Fibroblast of skin of back (primary cell): Measurements from ENCODE around the gene TMEM266.
A peak's percentile ranks its signal among the peaks of the same experiment; 100 is the strongest.

Experiments used
- DNase-seq: peaks from one replicate; pipeline ENCODE4 v3.0.0-alpha.2; 2013

The TMEM266 gene

DNA sequence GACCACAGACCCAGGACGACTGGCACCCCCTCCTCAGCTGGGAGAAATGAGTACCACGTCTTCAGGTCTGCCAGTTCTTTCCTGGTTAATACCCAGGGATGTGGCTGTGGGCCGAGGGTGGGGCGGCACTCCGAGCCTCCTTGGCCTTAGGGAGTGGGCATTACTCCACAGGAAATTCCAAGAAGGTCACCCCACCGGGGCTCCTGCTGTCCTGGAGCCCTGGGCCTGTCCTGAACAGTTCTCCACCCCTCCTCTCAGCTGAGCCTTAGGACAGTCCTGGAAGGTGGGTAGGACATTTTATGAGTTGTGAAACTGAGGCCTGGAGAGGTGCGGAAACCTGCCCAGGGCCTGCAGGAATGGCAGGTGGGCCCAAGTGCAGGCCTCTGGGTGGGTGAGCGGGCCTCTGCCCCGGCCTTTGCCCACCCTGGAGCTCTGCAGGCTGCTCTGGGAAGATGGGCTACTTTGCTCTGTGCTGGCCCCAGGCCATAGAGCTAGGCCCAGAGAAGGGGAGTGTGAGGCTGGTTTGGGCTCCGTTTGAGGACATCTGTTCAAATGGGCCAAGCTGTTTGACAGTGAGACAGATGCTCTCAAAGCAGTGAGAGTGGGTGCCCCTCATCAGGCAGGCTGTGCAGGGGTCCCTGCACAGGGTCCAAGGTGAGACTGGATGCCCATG, 103.1 kb downstream of the TMEM266 start:
- no peak for DNase-seq

DNA sequence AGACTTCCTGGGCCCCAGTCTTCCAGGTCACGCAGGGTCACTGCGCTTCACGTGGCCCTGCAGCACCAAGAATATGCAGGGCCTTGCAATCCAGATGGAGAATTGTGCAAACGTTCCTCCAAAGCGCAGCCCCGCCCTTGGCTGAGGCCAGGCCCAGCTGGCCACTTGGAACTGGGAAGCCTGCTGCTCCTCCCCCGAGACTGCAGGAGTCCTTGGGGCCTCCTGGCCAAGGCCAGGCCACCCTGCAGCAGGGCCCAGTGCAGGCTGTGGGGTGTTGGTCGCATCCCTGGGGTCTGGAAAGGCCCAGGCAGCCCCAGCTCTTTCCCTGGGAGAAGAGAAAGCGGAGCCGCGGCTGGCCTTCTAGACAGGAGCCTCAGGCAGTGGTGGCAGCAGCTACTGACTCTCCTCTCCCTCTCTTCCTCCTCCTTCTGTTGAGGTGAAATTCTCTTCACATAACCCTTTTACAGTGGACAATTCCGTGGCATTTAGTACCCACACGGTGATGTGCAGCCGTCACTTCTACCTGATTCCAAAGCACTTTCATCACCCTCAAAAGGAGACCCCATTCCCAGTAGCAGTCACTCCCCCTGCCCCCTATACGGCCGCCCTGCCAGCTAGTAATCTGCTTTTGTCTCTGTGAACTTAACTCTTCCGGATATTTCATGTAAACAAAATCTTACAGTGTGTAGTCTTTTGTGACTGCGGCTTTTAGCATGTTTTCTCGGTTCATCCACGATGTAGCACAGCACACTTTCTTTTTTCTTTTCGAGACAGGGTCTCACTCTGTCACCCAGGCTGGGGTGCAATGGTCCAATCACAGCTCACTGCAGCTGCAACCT, 103.9 kb downstream of the TMEM266 start:
- DNase-seq: no peak

DNA sequence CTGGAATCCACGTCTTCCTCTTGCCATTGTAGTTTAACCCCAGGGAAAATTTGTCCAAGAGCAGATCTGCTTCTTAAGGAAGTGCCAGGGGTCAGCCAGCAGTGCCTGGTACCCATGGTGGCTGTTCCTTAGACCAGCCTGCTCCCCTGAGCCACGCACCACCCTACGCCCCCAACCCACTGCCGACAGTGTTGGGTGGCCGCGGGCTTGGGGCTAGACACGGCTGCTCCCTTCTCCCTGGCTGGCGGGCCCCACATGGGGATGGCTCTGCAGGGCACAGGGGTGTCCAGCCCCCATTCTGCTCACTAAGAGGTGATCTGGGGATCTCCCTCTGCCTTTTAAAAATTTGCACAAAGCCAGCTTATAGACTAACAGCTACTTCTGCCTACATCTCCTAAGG, 104.8 kb downstream of the TMEM266 start:
- DNase-seq: no peak

DNA sequence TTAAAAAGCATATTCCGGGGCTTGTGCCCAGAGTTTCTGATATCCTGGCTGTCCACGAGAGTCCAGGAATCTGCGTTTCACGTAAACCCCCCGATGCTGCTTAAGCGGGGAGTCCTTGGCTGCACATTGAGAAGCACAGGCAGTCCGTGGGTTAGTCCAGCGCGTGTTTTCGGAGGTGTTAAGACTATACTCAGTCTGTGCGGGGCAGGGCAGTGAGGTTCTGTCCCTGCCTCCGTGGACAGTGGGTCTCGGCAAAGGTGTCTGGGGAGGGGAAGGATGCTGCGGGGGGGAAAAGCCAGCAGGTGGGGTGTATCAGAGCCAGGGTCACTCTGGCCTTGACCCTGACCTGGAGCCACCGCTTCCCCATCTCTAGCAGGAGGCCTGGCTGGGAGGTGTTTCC, 106.2 kb downstream of the TMEM266 start:
- DNase-seq: no peak

DNA sequence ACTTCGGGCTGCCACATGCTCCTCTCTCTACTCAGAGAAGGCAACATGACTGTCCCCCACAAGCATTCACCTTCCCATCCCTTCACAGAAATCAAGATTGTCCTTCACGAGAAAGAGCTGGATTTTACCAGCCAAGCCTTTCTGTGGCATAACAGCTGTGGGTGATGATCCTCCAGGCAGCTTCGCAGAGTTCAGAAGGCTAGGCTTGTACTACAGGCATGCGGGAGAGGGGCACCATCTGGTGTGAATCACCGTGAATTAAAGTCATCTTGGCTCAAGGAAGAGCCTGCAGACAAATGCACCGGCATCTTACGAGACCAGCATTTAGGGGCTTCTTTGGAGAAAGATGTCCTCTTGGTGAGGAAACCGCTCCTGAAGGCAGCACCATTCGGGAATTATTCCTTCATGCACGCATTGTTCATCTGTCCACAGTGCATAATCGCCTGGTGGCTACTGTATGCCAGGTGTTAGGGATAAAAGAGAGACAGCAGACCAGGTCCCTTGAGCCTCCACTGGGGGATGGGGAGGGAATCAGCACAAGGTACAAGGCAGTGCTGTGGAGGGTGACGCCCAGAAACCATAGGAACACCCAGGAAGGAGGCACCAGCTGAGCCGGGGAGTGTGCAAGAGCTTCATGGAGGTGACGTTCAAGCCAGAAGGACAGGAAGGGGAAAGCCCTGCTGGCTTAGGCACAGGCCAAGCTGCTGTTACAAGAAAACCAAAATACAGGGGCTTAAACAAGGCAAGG, 108.6 kb downstream of the TMEM266 start:
- no peak for DNase-seq

DNA sequence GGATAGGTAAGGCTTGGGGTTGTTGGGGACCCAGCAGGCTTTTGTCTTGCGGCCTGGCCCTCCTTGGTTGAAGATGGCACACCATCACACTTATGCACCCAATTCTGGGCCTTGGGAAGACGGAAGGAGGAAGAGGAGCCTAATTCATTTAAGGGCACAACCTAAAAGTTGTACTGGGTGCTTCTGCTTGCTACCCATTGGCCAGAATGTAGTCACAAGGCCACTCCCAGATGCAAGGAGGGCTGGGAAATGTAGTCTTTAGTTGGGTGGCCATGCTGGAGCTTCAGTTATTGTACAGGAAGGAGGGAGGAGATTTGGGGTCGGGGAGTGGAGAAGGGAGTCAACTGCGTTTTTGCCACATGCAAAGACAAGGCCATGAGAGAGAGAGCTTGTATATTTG, 109.2 kb downstream of the TMEM266 start:
- DNase-seq: peak; percentile 35

DNA sequence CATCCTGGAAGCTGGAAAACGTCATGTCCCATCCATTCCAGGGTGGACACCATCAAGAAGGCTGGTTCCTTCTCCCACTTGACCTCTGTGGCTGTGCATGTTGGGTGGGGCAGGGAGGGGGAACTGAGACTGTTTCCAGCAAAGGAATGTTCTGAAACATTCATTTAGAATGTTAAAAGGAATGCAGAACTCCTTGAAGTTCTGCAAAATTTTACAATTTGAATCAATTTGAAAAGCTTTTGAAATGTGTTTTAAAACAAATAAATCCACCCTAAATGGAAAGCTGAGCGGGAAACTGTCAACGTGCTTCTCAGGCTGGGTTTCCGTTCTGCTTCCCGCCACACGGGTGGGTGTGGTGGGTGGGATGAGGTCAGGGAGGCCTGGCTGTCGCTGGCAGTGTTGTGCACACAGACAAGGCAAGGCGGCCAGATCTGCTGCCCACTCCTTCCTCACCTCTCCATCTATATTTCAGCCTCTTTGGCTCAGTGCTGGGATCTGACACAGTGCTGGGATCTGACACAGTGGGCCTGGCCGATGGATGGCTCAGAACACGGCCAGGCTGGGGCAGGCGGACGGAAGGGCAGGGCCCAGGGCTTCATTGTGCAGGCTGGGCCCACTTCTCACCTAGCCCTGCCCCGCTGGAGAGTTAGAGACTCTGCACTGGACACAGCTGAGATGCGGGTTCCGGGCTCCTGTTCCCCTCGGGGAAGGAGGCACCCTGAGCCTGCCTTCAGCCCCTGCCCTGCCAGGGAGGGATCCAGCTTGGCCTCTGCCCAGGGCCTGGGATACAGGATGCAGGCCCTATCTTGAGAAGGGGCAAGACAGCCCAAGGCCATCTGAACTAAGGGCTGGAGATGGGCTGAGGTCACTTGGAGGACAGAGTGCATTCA, 110.4 kb downstream of the TMEM266 start:
- peak; percentile 39 for DNase-seq

DNA sequence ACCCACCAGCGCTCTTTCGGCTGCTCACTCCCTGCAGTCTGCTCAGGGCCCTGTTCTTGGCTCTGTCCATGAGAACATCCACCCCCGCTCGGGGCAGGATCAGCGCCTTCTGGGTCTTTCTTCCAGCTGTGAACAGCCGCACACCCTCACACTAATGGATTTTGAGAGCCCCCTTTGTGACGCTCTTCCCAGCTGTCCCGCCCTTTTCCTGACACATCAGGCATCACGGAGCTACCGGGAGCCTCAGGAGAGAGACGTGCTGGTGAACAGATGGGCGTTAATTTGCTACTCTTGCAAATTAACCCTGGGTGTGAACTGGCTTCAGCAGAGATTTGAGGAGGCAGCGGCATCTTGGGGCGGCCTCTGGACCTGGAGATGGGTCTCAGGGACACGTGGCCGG, 113.0 kb downstream of the TMEM266 start:
- DNase-seq: no peak

DNA sequence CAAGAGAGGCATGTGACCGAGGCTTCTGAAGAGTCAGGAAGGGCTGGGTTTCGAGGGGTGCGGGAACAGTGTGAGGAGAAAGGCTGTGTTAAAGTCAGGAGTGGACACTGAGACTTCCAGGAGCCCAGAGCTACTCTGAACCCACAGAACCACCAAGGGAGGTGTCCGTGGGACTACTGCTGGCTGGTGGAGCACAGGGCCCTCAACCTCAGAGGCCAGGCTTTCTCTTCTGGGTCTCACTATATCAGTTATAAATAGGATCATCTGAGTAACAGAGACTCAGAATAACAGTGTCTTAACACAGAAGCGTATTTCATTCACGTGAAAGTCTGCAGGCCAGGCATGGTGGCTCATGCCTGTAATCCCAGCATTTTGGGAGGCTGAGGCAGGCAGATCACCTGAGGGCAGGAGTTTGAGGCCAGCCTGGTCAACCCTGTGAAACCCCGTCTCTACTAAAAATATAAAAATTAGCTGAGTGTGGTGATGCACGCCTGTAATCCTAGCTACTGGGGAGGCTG, 113.6 kb downstream of the TMEM266 start:
- DNase-seq: no peak

DNA sequence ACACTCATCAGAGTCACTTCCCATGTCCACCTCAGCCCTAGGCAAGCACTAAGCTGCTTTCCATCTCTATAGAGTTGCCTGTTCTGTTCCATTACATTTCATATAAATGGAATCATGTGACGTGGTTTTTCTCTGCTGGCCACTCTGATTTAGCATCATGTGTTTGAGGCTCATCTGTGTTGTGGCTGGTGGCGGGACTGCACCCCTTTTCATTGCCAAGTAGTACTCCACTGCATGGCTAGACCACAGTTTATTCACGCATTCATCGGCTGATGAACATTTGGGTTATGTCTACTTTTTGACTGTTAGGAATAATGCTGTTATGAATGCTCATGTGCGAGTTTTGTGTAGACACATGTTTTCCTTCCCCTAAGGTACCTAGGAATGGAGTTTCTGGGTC, 114.9 kb downstream of the TMEM266 start:
- DNase-seq: no peak

DNA sequence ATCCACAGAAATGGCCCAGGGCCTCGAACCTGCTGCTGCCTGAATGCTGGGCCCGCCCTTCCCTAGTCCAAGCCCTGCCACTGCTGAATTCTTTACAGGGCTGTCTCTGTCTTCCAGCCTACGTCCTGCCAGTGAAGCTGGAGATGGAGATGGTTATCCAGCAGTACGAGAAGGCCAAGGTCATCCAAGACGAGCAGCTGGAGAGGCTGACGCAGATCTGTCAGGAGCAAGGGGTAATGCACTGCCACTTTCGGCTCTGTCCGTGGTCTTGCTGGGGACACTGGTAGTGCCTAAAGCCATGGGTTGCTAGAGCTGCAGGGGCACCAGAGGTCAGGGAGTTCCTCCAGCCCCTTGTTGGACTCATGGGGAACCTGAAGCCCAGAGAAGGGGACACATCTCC, 115.7 kb downstream of the TMEM266 start:
- DNase-seq: no peak

DNA sequence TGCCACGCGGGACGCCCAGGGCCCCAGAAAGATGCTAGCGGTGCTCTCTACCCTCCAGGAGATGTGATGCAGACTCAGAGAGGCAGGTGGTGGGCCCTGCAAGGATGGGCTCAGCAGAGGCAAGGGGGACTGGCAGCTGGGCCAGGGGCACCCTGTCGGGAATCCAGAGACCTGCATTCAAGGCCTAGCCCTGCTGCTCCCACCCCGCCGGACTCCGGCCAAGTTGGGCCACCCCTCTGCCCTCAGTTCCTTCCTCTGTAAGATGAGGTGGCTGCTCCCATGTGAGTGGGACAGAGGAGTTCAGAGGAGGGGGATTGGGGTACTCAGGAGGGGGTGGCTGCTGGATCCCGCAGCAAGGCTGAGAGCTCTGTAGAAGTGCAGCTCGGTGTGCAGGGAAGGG, 116.3 kb downstream of the TMEM266 start:
- no peak for DNase-seq

DNA sequence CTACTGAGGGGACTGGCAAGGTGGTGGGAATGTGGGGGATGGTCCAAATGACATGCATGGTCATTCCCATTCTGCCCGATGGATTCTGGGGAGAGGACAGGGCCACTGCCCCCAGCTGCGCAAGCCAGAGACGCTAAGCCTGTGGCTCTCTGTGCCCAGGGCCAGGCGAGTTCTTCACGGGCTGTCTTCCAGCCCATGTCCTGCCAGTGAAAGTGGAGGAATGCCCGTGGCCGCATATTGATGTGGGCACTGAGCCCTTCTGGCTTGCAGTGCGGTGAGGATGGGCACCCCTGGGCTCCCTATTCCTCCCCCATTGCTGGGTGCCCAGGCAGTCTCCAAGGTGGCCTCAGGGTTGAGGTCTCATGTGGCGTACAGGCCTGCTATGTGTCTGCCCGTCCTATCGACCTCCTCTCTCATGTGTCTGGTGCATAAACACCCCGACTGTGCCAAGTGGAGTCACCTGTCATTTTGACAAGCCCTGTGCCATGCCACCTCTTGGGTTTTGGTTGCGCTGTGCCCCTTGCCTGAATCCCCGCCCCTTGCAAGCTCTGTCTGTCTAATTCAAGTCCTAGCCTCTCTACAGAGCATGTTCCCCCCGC, 116.8 kb downstream of the TMEM266 start:
- DNase-seq: no peak

DNA sequence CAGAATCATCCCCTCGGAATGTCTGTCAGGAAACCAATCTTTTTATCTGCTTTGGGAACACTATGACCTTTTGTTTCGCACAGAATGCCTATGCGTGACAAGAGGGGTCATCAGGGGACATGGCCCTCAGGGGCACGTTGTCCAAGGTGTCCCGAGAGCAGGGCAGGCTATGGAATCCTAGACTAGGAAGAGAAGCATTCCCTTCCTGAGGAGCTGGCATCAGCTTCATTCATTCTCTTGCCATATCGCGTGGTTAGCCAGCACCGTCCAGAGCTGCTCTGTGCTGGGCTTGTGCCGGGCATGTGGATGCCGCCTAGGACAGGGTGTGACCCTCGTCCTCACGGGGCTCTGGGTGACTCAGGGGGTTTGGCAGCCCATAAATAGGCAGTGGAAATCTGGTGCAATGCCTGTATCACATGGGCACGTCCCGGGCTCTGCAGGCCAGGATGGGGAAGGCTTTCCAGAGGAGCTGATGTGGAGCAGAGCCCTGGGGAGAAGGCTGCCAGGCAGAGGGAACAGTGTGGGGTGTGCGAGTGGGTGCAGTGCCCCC, 117.8 kb downstream of the TMEM266 start:
- DNase-seq: peak; percentile 51

DNA sequence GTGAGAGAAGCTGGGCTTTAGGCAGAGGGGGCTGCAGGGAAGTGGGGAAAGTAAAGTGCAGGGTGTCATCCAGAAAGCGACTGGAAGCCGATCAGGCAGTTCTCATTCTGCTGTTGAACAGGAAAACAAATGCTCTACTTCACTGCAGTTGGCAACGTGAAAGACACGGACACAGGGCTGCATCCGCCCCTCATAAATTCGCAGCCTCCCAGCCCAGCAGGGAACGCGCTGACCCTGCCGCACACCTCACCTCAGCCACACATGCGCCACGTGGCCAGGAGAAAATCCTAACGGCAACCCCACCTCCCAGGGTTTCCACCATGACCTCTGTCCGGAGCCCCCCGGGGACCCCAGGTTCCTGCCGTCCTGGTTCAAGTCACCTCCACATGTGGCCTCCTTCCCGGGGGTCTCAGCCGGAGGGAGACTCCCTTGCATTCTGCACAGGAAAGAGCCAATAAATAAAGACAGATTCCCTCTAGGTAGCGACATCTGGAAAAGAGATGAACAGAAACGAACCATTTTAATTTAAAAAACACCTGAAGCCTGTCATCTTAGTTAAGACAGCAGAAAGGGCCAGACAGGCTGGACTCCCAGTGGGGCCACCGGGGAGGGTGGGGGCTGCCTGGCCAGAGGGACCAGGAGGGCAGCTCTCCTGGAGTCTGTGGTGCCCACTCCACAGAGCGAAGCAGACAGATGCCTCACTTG, 118.7 kb downstream of the TMEM266 start:
- no peak for DNase-seq

DNA sequence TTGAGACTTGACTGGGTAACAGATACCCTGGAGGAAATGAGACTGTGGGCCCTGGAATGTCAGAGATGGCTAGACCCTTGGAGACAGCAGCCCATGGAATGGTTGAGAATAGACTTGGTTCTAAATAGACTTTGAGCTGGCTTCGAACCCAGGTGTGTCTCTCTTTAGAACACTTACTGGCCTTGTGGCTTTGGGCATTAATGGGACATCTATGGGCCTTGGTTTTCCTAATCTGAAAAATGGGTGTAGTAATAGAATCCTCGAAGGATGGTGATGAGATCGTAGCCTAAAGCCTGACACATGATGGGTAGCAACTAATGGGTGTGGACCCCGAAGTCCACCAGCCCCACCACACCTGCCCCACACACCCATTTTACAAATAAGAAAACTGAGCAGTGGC, 119.2 kb downstream of the TMEM266 start:
- DNase-seq: no peak

DNA sequence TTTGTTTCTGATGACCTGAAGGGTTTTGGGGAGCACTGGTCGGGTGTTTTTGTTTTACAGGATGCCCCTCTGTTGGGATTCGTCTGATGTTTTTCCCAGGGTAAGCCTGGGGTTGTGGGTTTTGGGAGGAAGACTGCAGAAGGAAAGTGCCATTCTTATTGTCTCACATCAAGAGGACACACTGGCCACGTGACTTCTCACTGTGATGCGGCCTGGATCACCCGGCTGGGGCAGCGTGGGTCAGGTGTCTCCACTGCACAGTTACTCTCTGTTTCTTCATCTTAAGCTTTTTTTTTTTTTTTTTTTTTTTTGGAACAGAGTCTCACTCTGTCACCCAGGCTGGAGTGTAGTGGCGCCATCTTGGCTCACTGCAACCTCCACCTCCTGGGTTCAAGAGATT, 120.5 kb downstream of the TMEM266 start:
- DNase-seq: no peak

DNA sequence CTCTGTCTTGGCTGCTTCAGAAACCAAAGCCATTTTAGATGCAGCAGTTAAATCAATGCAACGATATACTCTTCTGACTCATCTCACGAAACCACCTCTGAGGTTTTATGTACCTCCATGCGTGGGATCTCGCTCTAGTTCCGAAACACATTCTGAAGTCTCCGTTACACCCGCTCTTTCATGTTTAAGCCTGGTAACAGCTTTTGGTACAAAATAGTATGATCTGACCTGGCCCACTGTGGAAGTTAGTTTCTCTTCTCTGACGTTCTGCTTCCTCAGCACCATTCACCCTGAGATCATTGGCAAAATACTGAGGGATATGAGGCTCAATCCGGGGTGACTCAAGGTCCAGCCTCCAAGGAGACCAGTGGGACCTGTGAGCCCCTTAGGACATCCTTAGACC, 121.9 kb downstream of the TMEM266 start:
- DNase-seq: no peak

DNA sequence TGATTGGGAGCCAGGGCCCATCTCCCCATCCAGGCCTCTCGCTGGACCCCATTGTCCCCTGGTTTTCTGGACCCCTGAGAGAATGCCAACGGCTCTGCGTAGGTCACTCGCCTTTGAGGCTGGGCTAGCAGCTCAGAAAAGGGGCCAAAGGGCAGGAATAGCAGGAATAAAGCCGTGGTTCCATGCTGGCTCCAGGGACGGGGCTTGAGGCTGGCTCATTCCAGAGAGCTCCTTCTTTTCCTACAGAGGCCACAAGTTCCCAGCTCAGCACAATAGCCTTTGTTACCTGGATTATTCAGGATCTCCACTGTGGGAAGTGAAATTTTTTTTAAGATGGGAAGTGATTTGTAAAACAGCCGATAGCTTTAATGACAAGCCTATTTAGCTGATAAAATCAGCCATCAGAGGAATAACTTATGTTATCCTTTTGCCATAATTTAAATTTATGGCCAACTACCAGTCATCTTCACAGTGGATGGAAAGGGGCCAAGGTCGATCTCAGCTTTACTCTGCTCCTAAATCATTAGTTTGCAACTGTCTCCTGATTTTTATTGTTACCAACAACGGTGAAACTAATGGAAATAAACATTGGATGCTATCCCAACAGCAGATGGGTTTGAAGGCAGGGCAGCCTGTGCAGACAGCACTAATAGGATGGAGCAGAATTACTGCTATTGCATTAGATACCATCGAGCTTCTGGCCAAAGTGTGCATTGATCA, 124.3 kb downstream of the TMEM266 start:
- no peak for DNase-seq

DNA sequence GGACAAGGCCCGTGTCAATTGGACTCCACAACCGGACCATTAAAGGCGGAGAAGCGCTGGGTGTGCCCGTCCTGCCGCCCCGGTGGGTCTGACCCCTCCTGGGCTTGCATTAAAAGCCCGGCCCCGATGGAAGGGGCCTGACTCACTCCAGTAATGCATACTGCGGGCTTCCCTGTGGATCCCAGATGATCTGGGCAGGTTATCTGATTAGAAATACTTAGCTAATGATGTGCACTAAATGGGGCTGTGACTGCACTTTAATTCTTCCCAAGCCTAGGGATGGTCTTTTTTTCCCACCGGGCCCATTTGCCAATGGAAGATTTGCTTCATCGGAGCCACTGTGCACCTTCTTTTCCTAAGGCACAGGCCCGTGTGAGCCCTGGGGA, 124.9 kb downstream of the TMEM266 start:
- no peak for DNase-seq
